ENCODE results near the gene IDNK. TPM values are rescaled to one million over a fixed set of nuclear protein-coding genes. Genes with fewer than 3 reads are reported as not detected.

Gene IDNK
- polyA plus RNA-seq, 1 experiment: 7.5 TPM

- Histone ChIP-seq H3K9me3 (ENCODE audit: control insufficient read depth, insufficient read depth, low read length) (no peaks in the 10 kb centered on the region), H3K27me3 (ENCODE audit: control insufficient read depth, insufficient read depth, low read length) (no peaks in the 10 kb centered on the region), H3K4me3 (ENCODE audit: low read depth, low read length) (no peak overlapping the region), H3K27ac (ENCODE audit: low read depth, low read length) (no peak overlapping the region)
- no peak for DNase-seq (ENCODE audit: low read depth, low spot score)
- CTCF ChIA-PET: interaction anchor here (1.8 kb wide), 1 partner anchor 32 kb away, joined by 5 read pairs; no protein-coding TSS in a partner anchor
- POLR2A ChIA-PET: no interaction called here
- TF ChIP-seq, protein P1, sequence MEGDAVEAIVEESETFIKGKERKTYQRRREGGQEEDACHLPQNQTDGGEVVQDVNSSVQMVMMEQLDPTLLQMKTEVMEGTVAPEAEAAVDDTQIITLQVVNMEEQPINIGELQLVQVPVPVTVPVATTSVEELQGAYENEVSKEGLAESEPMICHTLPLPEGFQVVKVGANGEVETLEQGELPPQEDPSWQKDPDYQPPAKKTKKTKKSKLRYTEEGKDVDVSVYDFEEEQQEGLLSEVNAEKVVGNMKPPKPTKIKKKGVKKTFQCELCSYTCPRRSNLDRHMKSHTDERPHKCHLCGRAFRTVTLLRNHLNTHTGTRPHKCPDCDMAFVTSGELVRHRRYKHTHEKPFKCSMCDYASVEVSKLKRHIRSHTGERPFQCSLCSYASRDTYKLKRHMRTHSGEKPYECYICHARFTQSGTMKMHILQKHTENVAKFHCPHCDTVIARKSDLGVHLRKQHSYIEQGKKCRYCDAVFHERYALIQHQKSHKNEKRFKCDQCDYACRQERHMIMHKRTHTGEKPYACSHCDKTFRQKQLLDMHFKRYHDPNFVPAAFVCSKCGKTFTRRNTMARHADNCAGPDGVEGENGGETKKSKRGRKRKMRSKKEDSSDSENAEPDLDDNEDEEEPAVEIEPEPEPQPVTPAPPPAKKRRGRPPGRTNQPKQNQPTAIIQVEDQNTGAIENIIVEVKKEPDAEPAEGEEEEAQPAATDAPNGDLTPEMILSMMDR (IDR thresholded peaks at IDR 0.05; ENCODE audit: low read depth, low read length): no peak
These were observed 29.5 kb downstream of the IDNK start for GRCh38 chr9:83652433-83652832.

- Histone ChIP-seq H3K9me3 (ENCODE audit: control insufficient read depth, insufficient read depth, low read length) (no peaks in the 10 kb centered on the region), H3K27ac (ENCODE audit: low read depth, low read length) (no peak overlapping the region), H3K27me3 (ENCODE audit: control insufficient read depth, insufficient read depth, low read length) (no peaks in the 10 kb centered on the region), H3K4me3 (ENCODE audit: low read depth, low read length) (no peak overlapping the region)
- CTCF ChIA-PET: no interaction called here
- POLR2A ChIA-PET: no interaction called here
- DNase-seq (ENCODE audit: low read depth, low spot score): no peak
- TF ChIP-seq, protein P1 (IDR thresholded peaks at IDR 0.05; ENCODE audit: low read depth, low read length): no peak
These were observed 32.5 kb downstream of the IDNK start for GRCh38 chr9:83655433-83655832.

GRCh38 chr9:83656032-83656680 lies 33.2 kb downstream of the IDNK start:
- ChIA-PET CTCF (no interaction called here), POLR2A (no interaction called here)
- no peaks in the 10 kb centered on the region for H3K27me3 ChIP-seq (ENCODE audit: control insufficient read depth, insufficient read depth, low read length)
- H3K9me3 ChIP-seq (ENCODE audit: control insufficient read depth, insufficient read depth, low read length): no peaks in the 10 kb centered on the region
- H3K4me3 ChIP-seq (ENCODE audit: low read depth, low read length): no peak overlapping the region
- H3K27ac ChIP-seq (ENCODE audit: low read depth, low read length): no peak overlapping the region
- TF ChIP-seq, protein P1 (IDR thresholded peaks at IDR 0.05; ENCODE audit: low read depth, low read length): no peak
- no peak for DNase-seq (ENCODE audit: low read depth, low spot score)

GRCh38 chr9:83656952-83657351 lies 34.0 kb downstream of the IDNK start:
- DNase-seq (ENCODE audit: low read depth, low spot score): no peak
- Histone ChIP-seq H3K9me3 (ENCODE audit: control insufficient read depth, insufficient read depth, low read length) (no peaks in the 10 kb centered on the region), H3K27ac (ENCODE audit: low read depth, low read length) (no peak overlapping the region), H3K27me3 (ENCODE audit: control insufficient read depth, insufficient read depth, low read length) (no peaks in the 10 kb centered on the region), H3K4me3 (ENCODE audit: low read depth, low read length) (no peak overlapping the region)
- CTCF ChIA-PET: no interaction called here
- TF ChIP-seq, protein P1 (IDR thresholded peaks at IDR 0.05; ENCODE audit: low read depth, low read length): no peak
- POLR2A ChIA-PET: no interaction called here

DNA sequence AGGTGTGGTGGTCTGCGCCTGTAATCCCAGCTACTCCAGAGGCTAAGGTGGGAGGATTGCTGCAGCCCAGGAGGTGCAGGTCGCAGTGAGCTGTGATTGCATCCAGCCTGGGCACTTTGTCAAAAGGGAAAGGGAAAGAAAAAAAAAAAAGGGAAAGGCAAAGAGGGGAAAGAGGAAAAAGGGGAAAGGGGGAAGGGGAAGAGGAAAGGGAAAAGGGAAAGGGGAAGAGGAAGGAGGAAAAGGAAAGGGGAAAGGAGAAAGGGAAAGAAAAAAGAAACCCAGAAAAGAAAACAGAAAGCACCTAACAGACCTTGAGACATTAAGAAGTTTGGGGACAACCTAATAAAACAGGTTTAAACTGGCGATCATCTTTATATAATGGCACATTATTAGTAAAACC lies 40.0 kb downstream of the IDNK start:
- H3K4me3 ChIP-seq (ENCODE audit: low read depth, low read length): no peak overlapping the region
- TF ChIP-seq, protein P1 (IDR thresholded peaks at IDR 0.05; ENCODE audit: low read depth, low read length): no peak
- H3K27me3 ChIP-seq (ENCODE audit: control insufficient read depth, insufficient read depth, low read length): no peaks in the 10 kb centered on the region
- no peak overlapping the region for H3K27ac ChIP-seq (ENCODE audit: low read depth, low read length)
- no peak for DNase-seq (ENCODE audit: low read depth, low spot score)
- CTCF ChIA-PET: interaction anchor here (0.6 to 2.4 kb wide), 3 partner anchors 13 to 37 kb away, joined by 3 to 12 read pairs (median 3); no protein-coding TSS in a partner anchor
- POLR2A ChIA-PET: no interaction called here
- no peaks in the 10 kb centered on the region for H3K9me3 ChIP-seq (ENCODE audit: control insufficient read depth, insufficient read depth, low read length)

All from AG04450 (cell line).